Activated CD8-positive, alpha-beta memory T cell treated with anti-CD3 and anti-CD28 coated beads for 36 hours (primary cell): ENCODE data around the gene PCDHA3. TPM values are rescaled to one million over a fixed set of nuclear protein-coding genes. Genes with fewer than 3 reads are reported as not detected.
"Not testable (repeated sequence)": the region's sequence is repeated elsewhere in the genome, so short reads cannot be mapped to it uniquely, and the experiment has no call there.

Experiments
- CTCF ChIA-PET: fragments of 350-600 bp; sonication (Branson Sonifier 250); formaldehyde crosslinking; loops from one replicate; lab custom pipeline; 2021; ENCODE audit warnings: antibody characterized with exemption; lab: Charles Lee
- POLR2A ChIA-PET: fragments of 350-600 bp; sonication (Branson Sonifier 250); formaldehyde crosslinking; loops from one replicate; lab custom pipeline; 2021; ENCODE audit warnings: antibody characterized with exemption; lab: Charles Lee
- total RNA-seq, 2 experiments: library from RNA; stranded (reverse); gene quantifications; one replicate each; pipeline ENCODE4 v1.2.3, GENCODE V29; 2021

The PCDHA3 gene
- total RNA-seq, 2 experiments from 2014 or later = not detected

GRCh38 chr5:140848139-140849102 is 47.6 kb downstream of the PCDHA3 start, which contains the start of gene PCDHA9:
PCDHA9 (plus strand) TSS chr5:140848382; CDS start chr5:140848496, 114 bp downstream.
- POLR2A ChIA-PET = not testable (repeated sequence)
- CTCF ChIA-PET = interaction anchor here (0.6 kb wide), 1 partner anchor 420 kb away, joined by 3 read pairs; no protein-coding TSS in a partner anchor

- CTCF ChIA-PET = not testable (repeated sequence)
Observed at GRCh38 chr5:140849831-140850634, 49.2 kb downstream of the PCDHA3 start.

More at GRCh38 chr5:140849831-140850634, 49.2 kb downstream of the PCDHA3 start:
- POLR2A ChIA-PET = not testable (repeated sequence)

Other genes starting within 250 kb of the PCDHA3 start
- 10 to 100 TPM; 64.3 to 68.2 TPM for gene SRA1, start 243.6 kb upstream of the PCDHA3 start, total RNA-seq
- 10 to 100 TPM; 14.1 to 15.3 TPM for gene APBB3, start 236.5 kb upstream of the PCDHA3 start, total RNA-seq
- 100 to 1,000 TPM; 116 TPM for gene SLC35A4, start 236.2 kb upstream of the PCDHA3 start, total RNA-seq
- under 1 TPM; 0.44 to 0.70 TPM for gene CD14, start 167.9 kb upstream of the PCDHA3 start, total RNA-seq
- 10 to 100 TPM; 34.6 to 35.3 TPM for gene TMCO6, start 161.6 kb upstream of the PCDHA3 start, total RNA-seq
- 10 to 100 TPM; 70.9 to 76.7 TPM for gene NDUFA2, start 153.4 kb upstream of the PCDHA3 start, total RNA-seq
- 10 to 100 TPM; 89.9 to 96.8 TPM for gene IK, start 153.2 kb upstream of the PCDHA3 start, total RNA-seq
- gene WDR55, start 136.2 kb upstream of the PCDHA3 start, total RNA-seq = 10 to 100 TPM; 41.0 to 41.3 TPM
- gene DND1, start 127.5 kb upstream of the PCDHA3 start, total RNA-seq = 1 to 10 TPM; 3.2 to 3.4 TPM
- gene HARS1, start 109.7 kb upstream of the PCDHA3 start, total RNA-seq = 100 to 1,000 TPM; 100 to 101 TPM
- gene HARS2, start 109.6 kb upstream of the PCDHA3 start, total RNA-seq = 10 to 100 TPM; 22.6 to 25.8 TPM
- 10 to 100 TPM; 69.5 to 73.0 TPM for gene ZMAT2, start 100.6 kb upstream of the PCDHA3 start, total RNA-seq
- gene PCDHA1, start 14.9 kb upstream of the PCDHA3 start, total RNA-seq = not detected
- gene PCDHA2, start 6.2 kb upstream of the PCDHA3 start, total RNA-seq = not detected
- not detected for gene PCDHA4, start 6.0 kb downstream of the PCDHA3 start, total RNA-seq
- gene PCDHA5, start 20.6 kb downstream of the PCDHA3 start, total RNA-seq = not detected
- gene PCDHA6, start 26.9 kb downstream of the PCDHA3 start, total RNA-seq = not detected
- gene PCDHA7, start 33.2 kb downstream of the PCDHA3 start, total RNA-seq = not detected
- not detected for gene PCDHA8, start 40.1 kb downstream of the PCDHA3 start, total RNA-seq
- not detected for gene PCDHA9, start 47.3 kb downstream of the PCDHA3 start, total RNA-seq
- not detected for gene PCDHA10, start 54.8 kb downstream of the PCDHA3 start, total RNA-seq
- not detected for gene PCDHA11, start 67.9 kb downstream of the PCDHA3 start, total RNA-seq
- gene PCDHA12, start 74.3 kb downstream of the PCDHA3 start, total RNA-seq = not detected
- not detected for gene PCDHA13, start 81.1 kb downstream of the PCDHA3 start, total RNA-seq
- not detected for gene PCDHAC1, start 125.2 kb downstream of the PCDHA3 start, total RNA-seq
- gene PCDHAC2, start 165.4 kb downstream of the PCDHA3 start, total RNA-seq = not detected